ENCODE measurements around the gene ATP5IF1. TPM values are rescaled to one million over a fixed set of nuclear protein-coding genes. Genes with fewer than 3 reads are reported as not detected.
A peak's percentile ranks its signal among the peaks of the same experiment; 100 is the strongest.

The ATP5IF1 gene
- polyA plus RNA-seq, 2 donors: 283 to 534 TPM

DNA sequence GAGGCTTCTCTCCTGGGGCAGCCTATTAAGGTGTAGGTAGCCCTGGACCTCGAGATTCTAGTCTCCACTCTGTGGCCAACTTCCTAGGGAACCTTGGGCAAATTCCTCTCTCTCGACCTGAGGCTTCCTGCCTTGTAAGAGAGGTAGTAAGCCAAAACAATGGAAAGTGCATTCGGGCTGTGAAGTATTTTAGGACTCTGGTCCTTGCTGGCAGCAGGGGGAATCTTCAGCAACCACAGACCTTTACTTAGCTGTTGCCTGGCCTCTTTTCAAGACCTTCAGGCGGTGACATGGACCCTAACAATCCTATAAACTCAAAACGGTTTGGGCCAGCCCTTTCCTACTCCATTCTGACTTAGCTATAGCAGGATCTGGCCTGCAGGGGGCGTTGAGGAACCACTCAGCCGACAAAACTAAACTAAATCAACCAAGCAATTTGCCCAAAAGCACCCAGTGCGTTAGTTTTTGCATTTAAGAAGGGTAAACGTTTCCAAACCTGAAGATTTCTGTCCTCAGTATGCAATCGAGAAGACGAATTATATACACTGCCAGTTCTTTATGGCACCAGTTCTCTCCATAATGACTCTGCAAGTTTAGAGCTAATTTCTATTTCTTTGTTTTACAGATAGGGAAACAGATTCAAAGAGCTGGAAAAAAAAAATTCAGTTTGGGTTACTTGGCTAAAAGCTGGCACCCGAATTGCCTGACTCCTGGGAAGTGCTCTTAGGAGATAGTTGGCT lies 12.5 kb downstream of the ATP5IF1 start:
- Histone ChIP-seq H3K4me3 (ENCODE audit: low read depth in 1 of 2, low read length in 2 of 2) (peak overlapping the region in 1 of 2 donors; percentile 19), H3K9me3 (ENCODE audit: control insufficient read depth in 2 of 2, insufficient read depth in 1 of 2, low read depth in 1 of 2, low read length in 1 of 2) (no peaks in the 10 kb centered on the region), H3K27me3 (ENCODE audit: control insufficient read depth in 1 of 2, insufficient read depth in 2 of 2, low read length in 2 of 2) (no peaks in the 10 kb centered on the region), H3K27ac (ENCODE audit: low read depth in 2 of 2, low read length in 1 of 2) (peak overlapping the region; percentile 68 to 82), H3K4me1 (ENCODE audit: control insufficient read depth in 2 of 2, insufficient read depth in 2 of 2, low read length in 1 of 2) (no peaks in the 10 kb centered on the region), H3K36me3 (ENCODE audit: control insufficient read depth in 2 of 2, insufficient read depth in 2 of 2, low read length in 1 of 2) (no peaks in the 10 kb centered on the region)
- WGBS, 2 donors: 2 to 3% methylated on average over 12 of the region's 12 CpGs

DNA sequence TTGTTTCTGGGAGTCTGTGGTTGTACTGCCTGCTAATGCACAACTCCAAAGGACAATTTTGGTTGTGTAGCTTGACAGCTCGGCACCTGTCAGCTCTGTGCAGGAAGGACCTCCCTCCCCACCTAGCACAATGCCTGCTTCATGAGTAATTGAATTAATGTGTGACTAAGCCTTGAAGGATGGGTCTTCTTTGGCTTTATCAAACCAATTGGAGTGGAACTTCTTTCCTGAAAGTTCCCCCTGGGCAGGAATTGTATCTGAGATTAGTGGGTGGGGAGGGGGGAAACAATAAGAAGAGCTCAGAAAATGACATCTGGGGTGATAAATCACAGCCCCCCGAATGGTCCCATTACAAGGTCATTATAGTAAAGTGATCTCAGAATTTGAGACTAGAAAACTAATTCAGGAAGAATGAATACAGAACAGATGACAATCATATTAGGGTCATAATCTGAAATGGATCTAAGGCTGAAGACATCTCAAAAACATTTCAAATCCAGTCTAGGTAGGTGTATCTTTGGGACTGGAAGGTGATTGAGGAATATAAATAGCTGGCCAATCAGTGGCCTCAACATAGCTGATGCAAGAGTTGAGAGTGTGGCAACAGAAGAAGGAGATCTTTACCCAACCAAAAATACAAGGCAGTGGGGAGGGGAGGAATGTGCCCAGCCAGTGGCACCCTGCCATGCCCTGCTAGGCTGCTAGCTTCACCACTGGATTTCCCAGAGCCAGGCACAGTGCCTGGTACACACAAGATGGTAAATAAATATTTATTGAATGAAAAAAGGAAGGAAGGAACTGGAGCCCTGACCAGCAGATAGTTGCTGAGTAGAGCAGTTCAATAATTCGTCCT lies 13.3 kb downstream of the ATP5IF1 start:
- H3K36me3 ChIP-seq (ENCODE audit: control insufficient read depth in 2 of 2, insufficient read depth in 2 of 2, low read length in 1 of 2): no peaks in the 10 kb centered on the region
- H3K27me3 ChIP-seq (ENCODE audit: control insufficient read depth in 1 of 2, insufficient read depth in 2 of 2, low read length in 2 of 2): no peaks in the 10 kb centered on the region
- WGBS, 2 donors: 22 to 33% methylated on average over 3 of the region's 3 CpGs
- no peaks in the 10 kb centered on the region for H3K4me1 ChIP-seq (ENCODE audit: control insufficient read depth in 2 of 2, insufficient read depth in 2 of 2, low read length in 1 of 2)
- H3K27ac ChIP-seq (ENCODE audit: low read depth in 2 of 2, low read length in 1 of 2): peak overlapping the region; percentile 68 to 84
- peak overlapping the region in 1 of 2 donors; percentile 19 for H3K4me3 ChIP-seq (ENCODE audit: low read depth in 1 of 2, low read length in 2 of 2)
- H3K9me3 ChIP-seq (ENCODE audit: control insufficient read depth in 2 of 2, insufficient read depth in 1 of 2, low read depth in 1 of 2, low read length in 1 of 2): no peaks in the 10 kb centered on the region

DNA sequence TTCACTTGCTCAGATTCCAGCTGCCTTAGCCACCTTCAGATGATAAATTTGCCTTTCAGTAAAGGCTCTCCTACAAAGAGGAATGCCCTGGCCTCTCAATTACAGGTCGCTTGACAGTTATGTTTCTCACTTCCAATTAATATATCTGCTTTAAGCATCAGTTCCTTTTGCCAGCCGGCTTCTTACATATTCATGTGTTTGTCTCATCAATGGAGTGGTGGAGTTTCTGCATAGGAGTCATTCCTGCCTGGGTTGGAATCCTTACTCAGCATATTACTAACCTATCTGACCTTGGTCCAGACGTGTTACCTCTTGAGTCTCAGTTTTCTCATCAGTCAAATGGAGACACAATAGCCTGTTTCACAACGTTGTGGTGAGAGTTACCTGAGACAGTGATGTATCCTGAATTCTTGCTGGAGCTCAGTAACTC lies 14.0 kb downstream of the ATP5IF1 start:
- no peaks in the 10 kb centered on the region for H3K4me1 ChIP-seq (ENCODE audit: control insufficient read depth in 2 of 2, insufficient read depth in 2 of 2, low read length in 1 of 2)

DNA sequence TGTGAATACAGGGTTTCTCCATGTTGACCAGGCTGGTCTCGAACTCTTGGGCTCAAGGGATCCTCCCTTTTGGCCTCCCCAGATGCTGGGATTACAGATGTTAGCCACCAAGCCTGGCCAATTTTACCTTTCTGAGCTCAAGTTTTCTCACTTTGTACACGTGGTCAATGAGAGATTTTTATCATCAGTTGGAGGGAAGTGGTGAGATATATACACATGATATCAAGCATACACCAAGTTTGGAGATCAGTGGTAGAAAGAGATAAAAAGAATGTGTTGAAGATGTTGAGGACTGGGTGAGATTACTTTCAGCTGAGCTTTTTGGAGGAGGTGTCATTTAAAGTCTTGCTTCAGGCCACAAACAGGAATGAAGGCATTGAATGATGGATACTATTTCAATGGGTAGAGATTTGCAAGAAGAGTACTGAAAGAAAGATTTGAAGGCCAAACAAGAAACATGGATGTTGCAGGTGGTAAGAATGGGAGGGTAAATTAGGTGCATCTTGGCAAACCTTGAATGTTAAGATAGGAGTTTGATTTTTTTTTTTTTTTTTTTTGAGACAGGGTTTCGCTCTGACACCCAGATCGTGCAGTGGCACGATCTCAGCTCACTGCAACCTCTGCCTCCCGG lies 20.4 kb downstream of the ATP5IF1 start:
- no peak overlapping the region for H3K27ac ChIP-seq (ENCODE audit: low read depth in 2 of 2, low read length in 1 of 2)
- H3K36me3 ChIP-seq (ENCODE audit: control insufficient read depth in 2 of 2, insufficient read depth in 2 of 2, low read length in 1 of 2): no peaks in the 10 kb centered on the region
- H3K27me3 ChIP-seq (ENCODE audit: control insufficient read depth in 1 of 2, insufficient read depth in 2 of 2, low read length in 2 of 2): no peaks in the 10 kb centered on the region
- H3K4me1 ChIP-seq (ENCODE audit: control insufficient read depth in 2 of 2, insufficient read depth in 2 of 2, low read length in 1 of 2): peaks cover 0 to 5% of the 10 kb centered on the region in 2 donors
- no peak overlapping the region for H3K4me3 ChIP-seq (ENCODE audit: low read depth in 1 of 2, low read length in 2 of 2)
- 66 to 77% methylated on average over 6 of the region's 6 CpGs for WGBS, 2 donors
- H3K9me3 ChIP-seq (ENCODE audit: control insufficient read depth in 2 of 2, insufficient read depth in 1 of 2, low read depth in 1 of 2, low read length in 1 of 2): no peaks in the 10 kb centered on the region

More for the DNA sequence above, 14.0 kb downstream of the ATP5IF1 start:
- Histone ChIP-seq H3K9me3 (ENCODE audit: control insufficient read depth in 2 of 2, insufficient read depth in 1 of 2, low read depth in 1 of 2, low read length in 1 of 2) (no peaks in the 10 kb centered on the region), H3K27ac (ENCODE audit: low read depth in 2 of 2, low read length in 1 of 2) (peak overlapping the region in 1 of 2 donors; percentile 84), H3K27me3 (ENCODE audit: control insufficient read depth in 1 of 2, insufficient read depth in 2 of 2, low read length in 2 of 2) (no peaks in the 10 kb centered on the region), H3K36me3 (ENCODE audit: control insufficient read depth in 2 of 2, insufficient read depth in 2 of 2, low read length in 1 of 2) (no peaks in the 10 kb centered on the region), H3K4me3 (ENCODE audit: low read depth in 1 of 2, low read length in 2 of 2) (no peak overlapping the region)
- 46 to 52% methylated on average over 4 of the region's 4 CpGs for WGBS, 2 donors

DNA sequence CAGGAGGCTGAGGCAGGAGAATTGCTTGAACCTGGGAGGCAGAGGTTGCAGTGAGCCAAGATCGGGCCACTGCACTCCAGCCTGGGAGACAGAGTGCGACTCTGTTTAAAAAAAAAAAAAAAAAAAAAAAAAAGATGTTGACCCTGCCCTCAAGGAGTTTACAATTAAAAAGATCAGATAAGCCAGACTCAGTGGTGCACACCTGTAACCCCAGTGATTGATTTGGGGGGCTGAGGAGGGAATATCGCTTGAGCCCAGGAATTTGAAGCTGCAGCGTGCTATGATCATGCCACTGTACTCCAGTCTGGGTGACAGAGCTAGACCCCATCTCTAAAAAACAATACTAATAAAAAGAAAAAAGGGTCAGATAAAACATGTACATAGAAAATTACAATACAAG lies 21.8 kb downstream of the ATP5IF1 start:
- no peak overlapping the region for H3K27ac ChIP-seq (ENCODE audit: low read depth in 2 of 2, low read length in 1 of 2)
- H3K36me3 ChIP-seq (ENCODE audit: control insufficient read depth in 2 of 2, insufficient read depth in 2 of 2, low read length in 1 of 2): no peaks in the 10 kb centered on the region
- H3K4me1 ChIP-seq (ENCODE audit: control insufficient read depth in 2 of 2, insufficient read depth in 2 of 2, low read length in 1 of 2): peaks cover 0 to 5% of the 10 kb centered on the region in 2 donors
- no peaks in the 10 kb centered on the region for H3K9me3 ChIP-seq (ENCODE audit: control insufficient read depth in 2 of 2, insufficient read depth in 1 of 2, low read depth in 1 of 2, low read length in 1 of 2)
- H3K27me3 ChIP-seq (ENCODE audit: control insufficient read depth in 1 of 2, insufficient read depth in 2 of 2, low read length in 2 of 2): no peaks in the 10 kb centered on the region
- 95 to 98% methylated on average over 4 of the region's 4 CpGs for WGBS, 2 donors
- H3K4me3 ChIP-seq (ENCODE audit: low read depth in 1 of 2, low read length in 2 of 2): no peak overlapping the region

DNA sequence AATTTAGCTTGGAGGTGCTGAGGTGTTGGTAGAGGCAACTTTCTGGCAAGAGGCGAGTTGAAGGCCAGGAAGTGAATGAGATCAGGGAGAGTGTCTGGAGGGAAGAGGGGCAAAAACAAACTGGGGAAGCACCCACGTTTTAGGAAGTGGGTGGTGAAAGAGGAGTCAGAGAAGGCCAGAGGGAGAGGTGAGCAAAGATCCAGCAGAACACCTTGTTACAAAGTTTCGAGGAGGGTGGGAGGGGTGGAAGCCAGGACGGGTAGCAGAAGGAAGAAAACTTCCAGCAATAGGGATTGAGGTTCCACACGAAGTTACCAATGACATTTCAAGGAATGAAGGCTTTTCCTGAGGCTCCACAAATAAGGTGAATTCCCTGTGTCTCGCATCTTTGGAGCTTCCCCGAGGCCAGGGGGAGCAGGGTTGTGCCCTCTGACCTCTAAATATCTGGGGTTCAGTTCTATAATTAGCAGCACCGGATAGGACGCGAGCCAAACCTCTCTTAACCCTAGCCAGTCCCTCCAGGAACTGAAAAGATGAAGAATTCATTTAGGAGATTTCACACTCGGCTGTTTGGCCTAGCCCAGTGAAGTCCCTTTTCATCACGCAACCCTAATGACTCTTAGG lies 22.8 kb downstream of the ATP5IF1 start:
- Histone ChIP-seq H3K9me3 (ENCODE audit: control insufficient read depth in 2 of 2, insufficient read depth in 1 of 2, low read depth in 1 of 2, low read length in 1 of 2) (no peaks in the 10 kb centered on the region), H3K4me3 (ENCODE audit: low read depth in 1 of 2, low read length in 2 of 2) (peak overlapping the region in 1 of 2 donors; percentile 17), H3K27ac (ENCODE audit: low read depth in 2 of 2, low read length in 1 of 2) (peak overlapping the region; percentile 87 to 94), H3K36me3 (ENCODE audit: control insufficient read depth in 2 of 2, insufficient read depth in 2 of 2, low read length in 1 of 2) (no peaks in the 10 kb centered on the region), H3K27me3 (ENCODE audit: control insufficient read depth in 1 of 2, insufficient read depth in 2 of 2, low read length in 2 of 2) (no peaks in the 10 kb centered on the region), H3K4me1 (ENCODE audit: control insufficient read depth in 2 of 2, insufficient read depth in 2 of 2, low read length in 1 of 2) (peaks cover 4 to 9% of the 10 kb centered on the region in 2 donors)
- 7% methylated on average over 12 of the region's 12 CpGs for WGBS, 2 donors

DNA sequence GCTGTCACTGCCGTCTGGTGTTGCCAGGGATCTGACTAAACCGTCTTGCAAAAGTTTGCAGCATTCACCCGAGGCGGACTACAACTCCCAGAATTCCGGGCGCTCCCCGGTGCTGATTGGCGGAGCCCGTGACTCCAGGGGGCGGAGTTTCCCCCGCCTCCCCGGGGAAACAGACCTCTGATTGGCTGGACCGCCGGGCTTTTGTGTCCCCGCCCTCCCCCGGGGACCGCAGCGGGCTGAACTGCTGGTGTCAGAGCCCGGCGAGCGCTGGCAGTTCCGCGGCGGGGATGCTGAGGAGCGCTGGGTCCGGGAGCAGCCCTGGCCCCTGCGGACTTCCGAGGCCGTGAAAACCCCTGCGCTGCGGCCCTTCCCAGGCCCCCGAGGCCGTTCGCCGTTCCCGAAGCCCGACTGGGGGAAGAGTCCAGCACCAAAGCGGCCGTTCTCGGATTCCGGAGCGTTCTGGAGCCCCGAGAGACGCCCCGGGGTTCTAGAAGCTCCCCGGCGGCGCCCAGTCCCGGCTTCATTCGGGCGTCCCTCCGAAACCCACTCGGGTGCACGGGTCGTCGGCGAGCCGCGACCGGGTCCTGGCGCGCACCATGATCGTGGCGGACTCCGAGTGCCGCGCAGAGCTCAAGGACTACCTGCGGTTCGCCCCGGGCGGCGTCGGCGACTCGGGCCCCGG lies 23.5 kb downstream of the ATP5IF1 start, which contains the start of gene SESN2:
Gene SESN2 (plus strand): TSS at position 267 of the 682 bp plus-strand sequence. CDS start 330 bp downstream, at position 597.
- Histone ChIP-seq H3K36me3 (ENCODE audit: control insufficient read depth in 2 of 2, insufficient read depth in 2 of 2, low read length in 1 of 2) (no peaks in the 10 kb centered on the region), H3K27ac (ENCODE audit: low read depth in 2 of 2, low read length in 1 of 2) (peak within 1 kb of the TSS; percentile 95 to 97), H3K4me3 (ENCODE audit: low read depth in 1 of 2, low read length in 2 of 2) (peak within 1 kb of the TSS; percentile 89 to 98), H3K9me3 (ENCODE audit: control insufficient read depth in 2 of 2, insufficient read depth in 1 of 2, low read depth in 1 of 2, low read length in 1 of 2) (no peaks in the 10 kb centered on the region), H3K4me1 (ENCODE audit: control insufficient read depth in 2 of 2, insufficient read depth in 2 of 2, low read length in 1 of 2) (peaks cover 4 to 9% of the 10 kb centered on the region in 2 donors), H3K27me3 (ENCODE audit: control insufficient read depth in 1 of 2, insufficient read depth in 2 of 2, low read length in 2 of 2) (no peaks in the 10 kb centered on the region)
- WGBS, 2 donors: 0% methylated on average over 71 to 76 of the region's 76 CpGs

DNA sequence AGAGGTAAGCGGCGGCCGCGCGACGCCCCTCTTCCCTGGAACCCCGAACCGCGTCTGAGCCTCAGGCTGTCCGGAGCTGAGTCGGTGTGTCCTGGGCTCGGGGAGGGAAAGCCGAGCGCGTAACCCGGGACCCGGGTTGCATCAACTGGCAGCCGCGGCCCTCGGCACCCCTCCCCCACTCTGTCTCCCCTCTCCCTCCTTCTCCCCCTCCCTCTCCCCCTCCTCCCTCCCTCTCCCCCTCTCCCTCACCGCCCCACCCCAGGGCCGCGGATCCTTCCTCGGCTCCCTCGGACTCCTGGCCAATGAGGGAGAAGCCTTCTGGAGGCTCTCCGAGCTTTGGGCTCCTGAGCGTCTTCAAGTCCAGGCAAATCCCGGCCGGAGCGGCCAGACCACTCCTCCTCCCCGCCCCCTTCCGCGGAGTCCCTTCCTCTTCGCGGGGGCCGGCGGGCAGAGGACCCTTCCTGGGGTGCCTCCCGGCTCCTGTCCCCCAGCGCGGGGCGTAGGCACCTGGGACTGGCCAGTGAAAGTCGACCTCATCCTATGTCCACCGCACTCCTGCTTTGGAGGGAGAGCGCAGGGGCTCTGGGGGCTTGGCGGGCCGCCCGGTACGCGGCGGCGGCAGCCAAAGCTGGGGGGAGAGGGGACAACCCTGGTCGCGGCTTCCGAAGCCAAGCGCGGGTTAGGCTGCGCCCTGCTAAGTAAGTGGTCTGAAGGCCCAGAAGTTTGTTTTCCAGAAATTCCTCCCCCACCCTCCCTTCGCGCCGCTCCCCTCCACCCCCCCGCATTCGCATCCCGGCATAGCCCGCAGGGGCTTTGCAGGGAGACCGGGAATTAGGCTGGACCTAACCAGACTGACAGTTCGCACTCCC lies 24.2 kb downstream of the ATP5IF1 start:
- peak overlapping the region; percentile 95 to 97 for H3K27ac ChIP-seq (ENCODE audit: low read depth in 2 of 2, low read length in 1 of 2)
- WGBS, 2 donors: 2% methylated on average over 53 to 66 of the region's 66 CpGs
- H3K4me1 ChIP-seq (ENCODE audit: control insufficient read depth in 2 of 2, insufficient read depth in 2 of 2, low read length in 1 of 2): peaks cover 4 to 9% of the 10 kb centered on the region in 2 donors
- H3K27me3 ChIP-seq (ENCODE audit: control insufficient read depth in 1 of 2, insufficient read depth in 2 of 2, low read length in 2 of 2): no peaks in the 10 kb centered on the region
- no peaks in the 10 kb centered on the region for H3K36me3 ChIP-seq (ENCODE audit: control insufficient read depth in 2 of 2, insufficient read depth in 2 of 2, low read length in 1 of 2)
- H3K4me3 ChIP-seq (ENCODE audit: low read depth in 1 of 2, low read length in 2 of 2): peak overlapping the region; percentile 89 to 98
- H3K9me3 ChIP-seq (ENCODE audit: control insufficient read depth in 2 of 2, insufficient read depth in 1 of 2, low read depth in 1 of 2, low read length in 1 of 2): no peaks in the 10 kb centered on the region
